Panc1 (cell line): ENCODE data around the gene SAMD4A. TPM values are rescaled to one million over a fixed set of nuclear protein-coding genes. Genes with fewer than 3 reads are reported as not detected.

Experiments
- ATAC-seq: fragments of 200-7000 bp; cut with Tn5 transposase; 2 replicates; pipeline ENCODE4 v1.9.1; 2020; ENCODE audit warnings: mild to moderate bottlenecking, moderate library complexity
- BruUV-seq: library from RNA; stranded (reverse); fragments of 400-500 nt; replicated peaks from 2 replicates; lab custom pipeline; 2021; lab: Mats Ljungman, UMichigan
- CTCF ChIA-PET: fragments of 300-600 bp; sonication (Branson Sonifier 250); formaldehyde crosslinking; loops from one replicate; lab custom pipeline; 2022; ENCODE audit warnings: antibody characterized with exemption; lab: Charles Lee
- POLR2A ChIA-PET: fragments of 300-600 bp; sonication (Branson Sonifier 250); formaldehyde crosslinking; loops from one replicate; lab custom pipeline; 2022; ENCODE audit warnings: antibody characterized with exemption; lab: Charles Lee
- DNase-seq: peaks from one replicate; pipeline ENCODE4 v3.0.0-alpha.2; 2010; ENCODE audit warnings: low read depth, low spot score
- H3K27ac ChIP-seq: 2 replicates; pipeline ENCODE4 v1.5.1; 2011; ENCODE audit warnings: mild to moderate bottlenecking, low read length, inconsistent platforms
- H3K27me3 ChIP-seq: fragments of 200-500 bp; sonication (Bioruptor generic); 2 replicates; pipeline ENCODE4 v1.6.0; 2014; ENCODE audit warnings: low read length, inconsistent platforms; ENCODE audit not compliant: control insufficient read depth, insufficient read depth
- H3K36me3 ChIP-seq: fragments of 200-500 bp; sonication (Bioruptor generic); 2 replicates; pipeline ENCODE4 v1.5.1; 2014; ENCODE audit warnings: inconsistent platforms, mild to moderate bottlenecking, low read length, moderate library complexity; ENCODE audit not compliant: control insufficient read depth, insufficient read depth
- H3K4me1 ChIP-seq: 2 replicates; pipeline ENCODE4 v1.5.1; 2011; ENCODE audit warnings: inconsistent platforms, mild to moderate bottlenecking, low read length, moderate library complexity; ENCODE audit not compliant: control insufficient read depth, insufficient read depth
- H3K4me3 ChIP-seq, 2 experiments: 2 replicates each; pipeline ENCODE4 v1.5.1; 2011 to 2012; ENCODE audit warnings: low read depth in 2 of 2, low read length in 2 of 2, mild to moderate bottlenecking in 2 of 2, inconsistent platforms in 1 of 2, moderate library complexity in 1 of 2
- H3K9me3 ChIP-seq: fragments of 200-500 bp; sonication (Bioruptor generic); 2 replicates; pipeline ENCODE4 v1.5.1; 2014; ENCODE audit warnings: low read depth, mild to moderate bottlenecking, inconsistent platforms, low read length, moderate library complexity; ENCODE audit not compliant: control insufficient read depth, insufficient read depth
- POLR2AphosphoS5 ChIP-seq: IDR thresholded peaks from 2 replicates; pipeline ENCODE4 v1.6.1; 2012; ENCODE audit warnings: mild to moderate bottlenecking, low read depth, low read length, moderate library complexity
- SIN3A ChIP-seq: IDR thresholded peaks from 2 replicates; pipeline ENCODE4 v1.6.1; 2012; ENCODE audit warnings: low read depth, mild to moderate bottlenecking, low read length, moderate library complexity, borderline replicate concordance; ENCODE audit not compliant: insufficient read depth
- TCF7L2 ChIP-seq: IDR thresholded peaks from 2 replicates; pipeline ENCODE4 v1.6.1; 2011; ENCODE audit warnings: mild to moderate bottlenecking, low read depth, low read length, inconsistent platforms
- in situ Hi-C: cut with HindIII; loops from 2 replicates; pipeline ENCODE4 v1.10.0; 2016; ENCODE audit warnings: low sequenced_read_pairs, low pct_unique_long_range_greater_than_20kb
- intact Hi-C: fragments of 100-400 bp; cut with micrococcal nuclease; formaldehyde crosslinking; loops from one replicate; pipeline ENCODE4 v1.10.0; 2022; ENCODE audit not compliant: unreplicated experiment
- total RNA-seq: library from RNA; stranded (reverse); gene quantifications from one replicate; pipeline ENCODE4 v1.2.1, GENCODE V29; 2021; ENCODE audit not compliant: unreplicated experiment
- TF ChIP-seq, protein P1 (sequence below): fragments of 450-650 bp; IDR thresholded peaks from 2 replicates; pipeline ENCODE4 v1.5.1; 2017; ENCODE audit warnings: mild to moderate bottlenecking
- TF ChIP-seq, protein P2 (sequence below), 2 experiments: IDR thresholded peaks; 2 replicates each; pipeline ENCODE4 v1.6.1; 2011 to 2012; ENCODE audit warnings: low read depth in 2 of 2, control low read depth in 1 of 2, low read length in 1 of 2, mild to moderate bottlenecking in 1 of 2, moderate library complexity in 1 of 2; ENCODE audit not compliant: insufficient read depth in 1 of 2

Gene SAMD4A
- total RNA-seq, 1 experiment from 2014 or later = 15.2 TPM

DNA sequence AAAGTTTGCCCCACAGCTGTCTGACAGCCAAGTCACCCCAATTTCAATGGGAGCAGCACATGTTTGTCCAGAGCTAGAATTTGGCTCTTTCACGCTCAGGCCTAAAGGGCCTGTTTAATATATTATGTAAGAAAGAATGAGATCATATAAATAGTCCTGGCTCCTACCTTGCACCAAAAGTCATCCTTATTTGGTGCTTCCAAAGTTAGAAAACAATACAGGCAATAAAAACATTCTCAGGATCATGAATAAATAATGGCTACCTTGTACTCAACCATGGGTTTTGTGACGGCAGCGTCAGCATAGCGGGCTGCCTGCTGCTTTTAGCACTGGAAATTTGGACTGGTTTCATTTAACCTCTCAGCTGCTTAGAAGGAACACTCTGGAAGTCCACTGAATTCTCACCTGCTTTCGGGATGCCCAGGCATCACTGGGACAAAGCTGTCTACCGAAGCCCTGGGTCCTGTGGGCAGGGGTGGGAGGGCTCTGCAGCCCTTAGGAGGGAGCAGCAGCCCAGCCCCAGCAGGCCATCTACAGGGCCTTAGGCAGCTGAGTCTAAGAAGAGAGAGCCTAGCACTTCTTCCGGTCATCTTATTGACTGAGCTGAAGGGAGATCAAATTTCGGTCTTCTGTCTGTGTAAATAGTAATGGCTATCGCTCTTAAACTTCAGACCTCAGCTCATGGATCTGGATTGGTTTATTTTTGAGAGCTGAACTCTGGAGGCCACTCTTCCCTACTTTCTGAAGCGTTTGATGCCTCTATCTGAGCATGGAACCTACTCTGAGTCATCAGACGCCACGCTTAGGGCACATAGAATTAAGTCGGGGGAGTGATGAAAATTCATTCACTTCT is 106.5 kb downstream of the SAMD4A start:
- TF ChIP-seq, protein P1, sequence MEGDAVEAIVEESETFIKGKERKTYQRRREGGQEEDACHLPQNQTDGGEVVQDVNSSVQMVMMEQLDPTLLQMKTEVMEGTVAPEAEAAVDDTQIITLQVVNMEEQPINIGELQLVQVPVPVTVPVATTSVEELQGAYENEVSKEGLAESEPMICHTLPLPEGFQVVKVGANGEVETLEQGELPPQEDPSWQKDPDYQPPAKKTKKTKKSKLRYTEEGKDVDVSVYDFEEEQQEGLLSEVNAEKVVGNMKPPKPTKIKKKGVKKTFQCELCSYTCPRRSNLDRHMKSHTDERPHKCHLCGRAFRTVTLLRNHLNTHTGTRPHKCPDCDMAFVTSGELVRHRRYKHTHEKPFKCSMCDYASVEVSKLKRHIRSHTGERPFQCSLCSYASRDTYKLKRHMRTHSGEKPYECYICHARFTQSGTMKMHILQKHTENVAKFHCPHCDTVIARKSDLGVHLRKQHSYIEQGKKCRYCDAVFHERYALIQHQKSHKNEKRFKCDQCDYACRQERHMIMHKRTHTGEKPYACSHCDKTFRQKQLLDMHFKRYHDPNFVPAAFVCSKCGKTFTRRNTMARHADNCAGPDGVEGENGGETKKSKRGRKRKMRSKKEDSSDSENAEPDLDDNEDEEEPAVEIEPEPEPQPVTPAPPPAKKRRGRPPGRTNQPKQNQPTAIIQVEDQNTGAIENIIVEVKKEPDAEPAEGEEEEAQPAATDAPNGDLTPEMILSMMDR = no peak
- TF ChIP-seq, protein P2, sequence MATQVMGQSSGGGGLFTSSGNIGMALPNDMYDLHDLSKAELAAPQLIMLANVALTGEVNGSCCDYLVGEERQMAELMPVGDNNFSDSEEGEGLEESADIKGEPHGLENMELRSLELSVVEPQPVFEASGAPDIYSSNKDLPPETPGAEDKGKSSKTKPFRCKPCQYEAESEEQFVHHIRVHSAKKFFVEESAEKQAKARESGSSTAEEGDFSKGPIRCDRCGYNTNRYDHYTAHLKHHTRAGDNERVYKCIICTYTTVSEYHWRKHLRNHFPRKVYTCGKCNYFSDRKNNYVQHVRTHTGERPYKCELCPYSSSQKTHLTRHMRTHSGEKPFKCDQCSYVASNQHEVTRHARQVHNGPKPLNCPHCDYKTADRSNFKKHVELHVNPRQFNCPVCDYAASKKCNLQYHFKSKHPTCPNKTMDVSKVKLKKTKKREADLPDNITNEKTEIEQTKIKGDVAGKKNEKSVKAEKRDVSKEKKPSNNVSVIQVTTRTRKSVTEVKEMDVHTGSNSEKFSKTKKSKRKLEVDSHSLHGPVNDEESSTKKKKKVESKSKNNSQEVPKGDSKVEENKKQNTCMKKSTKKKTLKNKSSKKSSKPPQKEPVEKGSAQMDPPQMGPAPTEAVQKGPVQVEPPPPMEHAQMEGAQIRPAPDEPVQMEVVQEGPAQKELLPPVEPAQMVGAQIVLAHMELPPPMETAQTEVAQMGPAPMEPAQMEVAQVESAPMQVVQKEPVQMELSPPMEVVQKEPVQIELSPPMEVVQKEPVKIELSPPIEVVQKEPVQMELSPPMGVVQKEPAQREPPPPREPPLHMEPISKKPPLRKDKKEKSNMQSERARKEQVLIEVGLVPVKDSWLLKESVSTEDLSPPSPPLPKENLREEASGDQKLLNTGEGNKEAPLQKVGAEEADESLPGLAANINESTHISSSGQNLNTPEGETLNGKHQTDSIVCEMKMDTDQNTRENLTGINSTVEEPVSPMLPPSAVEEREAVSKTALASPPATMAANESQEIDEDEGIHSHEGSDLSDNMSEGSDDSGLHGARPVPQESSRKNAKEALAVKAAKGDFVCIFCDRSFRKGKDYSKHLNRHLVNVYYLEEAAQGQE (IDR thresholded peaks at IDR 0.05; ENCODE audit: insufficient read depth in 1 of 2, low read depth in 2 of 2, low read length in 1 of 2) = no peak
- TF ChIP-seq TCF7L2 (no peak), POLR2AphosphoS5 (no peak), SIN3A (no peak)
- Histone ChIP-seq H3K27me3 (no peaks in the 10 kb centered on the region), H3K36me3 (no peaks in the 10 kb centered on the region), H3K9me3 (no peaks in the 10 kb centered on the region), H3K27ac (no peak overlapping the region), H3K4me3 (no peak overlapping the region), H3K4me1 (peaks cover 26% of the 10 kb centered on the region)
- in situ Hi-C loops (no loop called here), intact Hi-C loops (no loop called here)
- no peak for DNase-seq
- no TSS peak for BruUV-seq
- ChIA-PET CTCF (no interaction called here), POLR2A (no interaction called here)
- ATAC-seq = no peak

DNA sequence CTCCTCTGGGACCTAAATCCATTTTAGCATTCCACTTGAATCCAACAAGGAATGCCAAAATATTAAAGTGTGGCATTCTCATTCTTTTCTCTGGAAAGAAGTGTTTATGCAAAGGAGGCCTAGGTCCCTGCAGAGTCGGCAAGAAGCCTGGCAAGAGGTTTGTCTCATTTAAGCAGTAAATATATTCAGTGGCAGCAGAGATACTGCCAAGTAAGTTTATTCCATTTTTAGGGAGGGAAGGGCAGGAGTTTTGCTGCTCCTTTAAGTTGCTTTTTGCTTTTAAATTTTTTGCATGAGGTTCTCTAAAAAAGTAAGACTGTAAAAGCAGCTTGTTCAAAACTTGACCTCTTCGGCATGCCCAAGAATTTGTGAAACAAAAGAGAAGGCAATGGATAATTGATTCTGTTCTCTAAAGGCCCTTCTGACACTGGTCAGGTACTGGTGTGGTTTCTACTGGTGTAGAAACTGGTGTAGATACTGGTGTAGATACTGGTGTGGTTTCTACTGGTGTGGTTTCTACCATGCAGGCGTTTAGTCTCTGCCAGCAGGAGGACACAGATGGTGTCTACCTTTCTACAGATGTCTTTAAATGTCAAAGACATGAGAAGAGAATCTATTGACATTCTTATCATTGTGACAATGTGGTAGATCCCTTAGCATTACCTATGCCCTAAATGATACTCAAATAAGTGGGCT is 107.3 kb downstream of the SAMD4A start:
- no peak overlapping the region for H3K27ac ChIP-seq
- TF ChIP-seq, protein P2 (IDR thresholded peaks at IDR 0.05; ENCODE audit: insufficient read depth in 1 of 2, low read depth in 2 of 2, low read length in 1 of 2) = no peak
- no peak for TF ChIP-seq POLR2AphosphoS5
- TF ChIP-seq TCF7L2 = no peak
- TF ChIP-seq, protein P1 = no peak
- no peak for TF ChIP-seq SIN3A
- H3K36me3 ChIP-seq = no peaks in the 10 kb centered on the region
- BruUV-seq = no TSS peak
- H3K4me3 ChIP-seq = no peak overlapping the region
- intact Hi-C loops = no loop called here
- H3K9me3 ChIP-seq = no peaks in the 10 kb centered on the region
- peaks cover 26% of the 10 kb centered on the region for H3K4me1 ChIP-seq
- DNase-seq (no peak), ATAC-seq (no peak)
- ChIA-PET POLR2A (no interaction called here), CTCF (no interaction called here)
- in situ Hi-C loops = no loop called here
- no peaks in the 10 kb centered on the region for H3K27me3 ChIP-seq
